Right lobe of liver (tissue), 4 donors: ENCODE data around the gene FSTL5.

Experiments
- CTCF ChIP-seq, 4 donors: fragments of 200-600 bp in 3 of 4; fragments of 450-650 bp in 1 of 4; IDR thresholded peaks; one replicate each; pipeline versions ENCODE4 v1.5.1 to v1.8.0; 2016 to 2022; ENCODE audit warnings: antibody characterized with exemption in 4 of 4, mild to moderate bottlenecking in 2 of 4
- POLR2A ChIP-seq: fragments of 450-650 bp; IDR thresholded peaks from one replicate; pipeline ENCODE4 v1.6.1; 2017; ENCODE audit warnings: antibody characterized with exemption, mild to moderate bottlenecking
- donor health status: DM: no; HTN: no; CAD: no.
- donor health status: DM: no; HTN: no; CAD: no.
- donor health status: DM: no; HTN: yes; CAD: no.

- TF ChIP-seq CTCF (IDR thresholded peaks at IDR 0.05) (no peak), POLR2A (no peak)
Measured at GRCh38 chr4:161893566-161893965, 270.2 kb downstream of the FSTL5 start.
